Measurements from ENCODE around the gene UGT1A10. TPM values are rescaled to one million over a fixed set of nuclear protein-coding genes. Genes with fewer than 3 reads are reported as not detected.
A peak's percentile ranks its signal among the peaks of the same experiment; 100 is the strongest.

The UGT1A10 gene
- total RNA-seq, 2 experiments from 2014 or later = not detected

GRCh38 chr2:233807966-233808935 is 172.0 kb downstream of the UGT1A10 start:
- Mint-ChIP-seq H3K27me3 (ENCODE audit: low read depth) (peaks cover 10% of the 10 kb centered on the region), H3K36me3 (ENCODE audit: low read depth) (no peaks in the 10 kb centered on the region), H3K9me3 (ENCODE audit: insufficient read depth) (no peaks in the 10 kb centered on the region), H3K27ac (no peak overlapping the region), H3K4me3 (no peak overlapping the region), H3K4me1 (ENCODE audit: low read depth) (no peaks in the 10 kb centered on the region)
- CTCF ChIA-PET = no interaction called here
- no peak for DNase-seq
- POLR2A ChIA-PET = no interaction called here
- no peak for ATAC-seq

GRCh38 chr2:233810385-233810784 is 174.1 kb downstream of the UGT1A10 start:
- CTCF ChIA-PET = no interaction called here
- Mint-ChIP-seq H3K4me3 (no peak overlapping the region), H3K27ac (no peak overlapping the region), H3K4me1 (ENCODE audit: low read depth) (no peaks in the 10 kb centered on the region), H3K9me3 (ENCODE audit: insufficient read depth) (no peaks in the 10 kb centered on the region), H3K27me3 (ENCODE audit: low read depth) (peaks cover 6% of the 10 kb centered on the region), H3K36me3 (ENCODE audit: low read depth) (no peaks in the 10 kb centered on the region)
- ATAC-seq (no peak), DNase-seq (no peak)
- POLR2A ChIA-PET = no interaction called here

- Mint-ChIP-seq H3K27me3 (ENCODE audit: low read depth) (peaks cover 4% of the 10 kb centered on the region), H3K36me3 (ENCODE audit: low read depth) (no peaks in the 10 kb centered on the region), H3K4me3 (no peak overlapping the region), H3K4me1 (ENCODE audit: low read depth) (no peaks in the 10 kb centered on the region), H3K27ac (no peak overlapping the region), H3K9me3 (ENCODE audit: insufficient read depth) (no peaks in the 10 kb centered on the region)
- DNase-seq = no peak
- POLR2A ChIA-PET = no interaction called here
- no peak for ATAC-seq
- CTCF ChIA-PET = no interaction called here
Measured at GRCh38 chr2:233811087-233811486, 174.8 kb downstream of the UGT1A10 start.

GRCh38 chr2:233811732-233812131 is 175.5 kb downstream of the UGT1A10 start:
- Mint-ChIP-seq H3K27ac (no peak overlapping the region), H3K36me3 (ENCODE audit: low read depth) (no peaks in the 10 kb centered on the region), H3K9me3 (ENCODE audit: insufficient read depth) (no peaks in the 10 kb centered on the region), H3K27me3 (ENCODE audit: low read depth) (peaks cover 6% of the 10 kb centered on the region), H3K4me1 (ENCODE audit: low read depth) (no peaks in the 10 kb centered on the region), H3K4me3 (no peak overlapping the region)
- POLR2A ChIA-PET = no interaction called here
- DNase-seq (no peak), ATAC-seq (no peak)
- CTCF ChIA-PET = no interaction called here

GRCh38 chr2:233813236-233814055 is 177.2 kb downstream of the UGT1A10 start:
- Mint-ChIP-seq H3K36me3 (ENCODE audit: low read depth) (no peaks in the 10 kb centered on the region), H3K4me3 (no peak overlapping the region), H3K4me1 (ENCODE audit: low read depth) (peaks cover 3% of the 10 kb centered on the region), H3K27me3 (ENCODE audit: low read depth) (peaks cover 6% of the 10 kb centered on the region), H3K27ac (no peak overlapping the region), H3K9me3 (ENCODE audit: insufficient read depth) (no peaks in the 10 kb centered on the region)
- ChIA-PET POLR2A (interaction anchor here (0.6 kb wide), 1 partner anchor 523 kb away, joined by 3 read pairs; no protein-coding TSS in a partner anchor), CTCF (interaction anchor here (0.6 to 1.5 kb wide), 2 partner anchors 19 to 84 kb away, joined by 3 read pairs; partner anchors contain the start of gene UGT1A3)
- DNase-seq (no peak), ATAC-seq (no peak)

- ChIA-PET CTCF (interaction anchor here (1.5 kb wide), 1 partner anchor 18 kb away, joined by 3 read pairs; no protein-coding TSS in a partner anchor), POLR2A (interaction anchor here (0.6 kb wide), 1 partner anchor 755 kb away, joined by 3 read pairs; no protein-coding TSS in a partner anchor)
- Mint-ChIP-seq H3K4me1 (ENCODE audit: low read depth) (peaks cover 3% of the 10 kb centered on the region), H3K27ac (no peak overlapping the region), H3K4me3 (no peak overlapping the region), H3K9me3 (ENCODE audit: insufficient read depth) (no peaks in the 10 kb centered on the region), H3K27me3 (ENCODE audit: low read depth) (peaks cover 6% of the 10 kb centered on the region), H3K36me3 (ENCODE audit: low read depth) (no peaks in the 10 kb centered on the region)
- ATAC-seq (no peak), DNase-seq (no peak)
Measured at GRCh38 chr2:233814056-233814835, 178.0 kb downstream of the UGT1A10 start.

- CTCF ChIA-PET = no interaction called here
- ATAC-seq (no peak), DNase-seq (no peak)
- Mint-ChIP-seq H3K27me3 (ENCODE audit: low read depth) (peaks cover 6% of the 10 kb centered on the region), H3K36me3 (ENCODE audit: low read depth) (no peaks in the 10 kb centered on the region), H3K4me3 (no peak overlapping the region), H3K27ac (no peak overlapping the region), H3K9me3 (ENCODE audit: insufficient read depth) (no peaks in the 10 kb centered on the region), H3K4me1 (ENCODE audit: low read depth) (peaks cover 3% of the 10 kb centered on the region)
- POLR2A ChIA-PET = no interaction called here
Measured at GRCh38 chr2:233815861-233816260, 179.6 kb downstream of the UGT1A10 start.

GRCh38 chr2:233816334-233816733 is 180.1 kb downstream of the UGT1A10 start:
- POLR2A ChIA-PET = no interaction called here
- CTCF ChIA-PET = no interaction called here
- Mint-ChIP-seq H3K36me3 (ENCODE audit: low read depth) (no peaks in the 10 kb centered on the region), H3K9me3 (ENCODE audit: insufficient read depth) (no peaks in the 10 kb centered on the region), H3K27me3 (ENCODE audit: low read depth) (peaks cover 6% of the 10 kb centered on the region), H3K4me1 (ENCODE audit: low read depth) (peaks cover 3% of the 10 kb centered on the region), H3K27ac (no peak overlapping the region), H3K4me3 (no peak overlapping the region)
- ATAC-seq (no peak), DNase-seq (no peak)

- no peak overlapping the region for H3K4me3 Mint-ChIP-seq
- peaks cover 3% of the 10 kb centered on the region for H3K4me1 Mint-ChIP-seq (ENCODE audit: low read depth)
- no peaks in the 10 kb centered on the region for H3K9me3 Mint-ChIP-seq (ENCODE audit: insufficient read depth)
- H3K36me3 Mint-ChIP-seq (ENCODE audit: low read depth) = no peaks in the 10 kb centered on the region
- DNase-seq = no peak
- H3K27me3 Mint-ChIP-seq (ENCODE audit: low read depth) = peaks cover 6% of the 10 kb centered on the region
- POLR2A ChIA-PET = no interaction called here
- CTCF ChIA-PET = no interaction called here
- H3K27ac Mint-ChIP-seq = no peak overlapping the region
- no peak for ATAC-seq
Measured at GRCh38 chr2:233816771-233817170, 180.5 kb downstream of the UGT1A10 start.

GRCh38 chr2:233817361-233817911 is 181.2 kb downstream of the UGT1A10 start:
- CTCF ChIA-PET = no interaction called here
- POLR2A ChIA-PET = no interaction called here
- no peak overlapping the region for H3K27ac Mint-ChIP-seq
- no peak for ATAC-seq
- H3K4me3 Mint-ChIP-seq = no peak overlapping the region
- H3K4me1 Mint-ChIP-seq (ENCODE audit: low read depth) = peaks cover 3% of the 10 kb centered on the region
- no peaks in the 10 kb centered on the region for H3K36me3 Mint-ChIP-seq (ENCODE audit: low read depth)
- H3K27me3 Mint-ChIP-seq (ENCODE audit: low read depth) = peaks cover 4% of the 10 kb centered on the region
- H3K9me3 Mint-ChIP-seq (ENCODE audit: insufficient read depth) = no peaks in the 10 kb centered on the region
- no peak for DNase-seq

GRCh38 chr2:233817995-233818638 is 181.9 kb downstream of the UGT1A10 start:
- H3K27ac Mint-ChIP-seq = peak overlapping the region; percentile 60
- H3K36me3 Mint-ChIP-seq (ENCODE audit: low read depth) = no peaks in the 10 kb centered on the region
- DNase-seq = no peak
- no peak for ATAC-seq
- no peak overlapping the region for H3K4me3 Mint-ChIP-seq
- peaks cover 3% of the 10 kb centered on the region for H3K4me1 Mint-ChIP-seq (ENCODE audit: low read depth)
- ChIA-PET CTCF (no interaction called here), POLR2A (no interaction called here)
- no peaks in the 10 kb centered on the region for H3K9me3 Mint-ChIP-seq (ENCODE audit: insufficient read depth)
- H3K27me3 Mint-ChIP-seq (ENCODE audit: low read depth) = peaks cover 2% of the 10 kb centered on the region
